Esophagus muscularis mucosa (tissue), 3 donors: Measurements from ENCODE around the gene ARL16.

ENCODE experiments used
- CTCF ChIP-seq, 3 experiments: fragments of 200-600 bp in 2 of 3; fragments of 450-650 bp in 1 of 3; sonication (generic) in 2 of 3; IDR thresholded peaks; one replicate each; pipeline ENCODE4 v1.5.1; 2017 to 2019; ENCODE audit warnings: antibody characterized with exemption in 3 of 3, mild to moderate bottlenecking in 2 of 3, moderate library complexity in 1 of 3
- POLR2A ChIP-seq: fragments of 450-650 bp; IDR thresholded peaks from one replicate; pipeline ENCODE4 v1.6.1; 2017; ENCODE audit warnings: antibody characterized with exemption, moderate library complexity, mild to moderate bottlenecking, low read depth

GRCh38 chr17:81710514-81711308 is 27.1 kb upstream of the ARL16 start:
- TF ChIP-seq CTCF (IDR thresholded peaks at IDR 0.05) (no peak), POLR2A (no peak)
